H1 (cell line): ENCODE measurements around the gene GRK5. TPM values are rescaled to one million over a fixed set of nuclear protein-coding genes. Genes with fewer than 3 reads are reported as not detected.

Source experiments
- CTBP2 ChIP-seq: IDR thresholded peaks from 2 replicates; pipeline ENCODE4 v1.7.0; 2011; ENCODE audit warnings: borderline replicate concordance, mild to moderate bottlenecking, moderate library complexity, mixed read lengths, low read length; ENCODE audit not compliant: insufficient read depth, insufficient read length
- HDAC2 ChIP-seq, 2 experiments: fragments of 300-600 bp in 1 of 2; sonication (generic) in 1 of 2; IDR thresholded peaks; 2 replicates each; pipeline ENCODE4 v1.6.1; 2011 to 2012; ENCODE audit warnings: low read depth in 2 of 2, low read length in 2 of 2, mild to moderate bottlenecking in 2 of 2, moderate library complexity in 2 of 2, borderline replicate concordance in 1 of 2, inconsistent platforms in 1 of 2
- JUN ChIP-seq: IDR thresholded peaks from 2 replicates; pipeline ENCODE4 v1.6.1; 2011; ENCODE audit warnings: low read depth, mild to moderate bottlenecking, improper control_type of control experiment, low read length
- polyA plus RNA-seq, 7 experiments: library from polyadenylated mRNA; depleted of rRNA in 3 of 7; stranded (reverse) in 5 of 7; unstranded in 2 of 7; fragments of >200 nt in 5 of 7; fragments of 200-250 nt in 2 of 7; gene quantifications; 1 replicate in 5 of 7; 2 replicates in 1 of 7; 4 replicates in 1 of 7; pipeline versions ENCODE4 v1.2.1 to v1.2.3, GENCODE V29; 2011 to 2013; ENCODE audit warnings: missing spikeins in 2 of 7, mixed read lengths in 2 of 7
- total RNA-seq: library from RNA; stranded (reverse); fragmentation: NEBNext Ultra II Directional; extraction: Animal tissue kit (Norgen Biotek cat#: 25700); gene quantifications from 2 replicates; pipeline ENCODE4 v1.2.1, GENCODE V29; 2021
- TF ChIP-seq, protein P1 (sequence below): fragments of 300-600 bp; sonication (generic); IDR thresholded peaks from 2 replicates; pipeline ENCODE4 v1.7.1; 2012; ENCODE audit warnings: low read length, moderate library complexity, mild to moderate bottlenecking, inconsistent platforms; ENCODE audit not compliant: insufficient replicate concordance

Gene GRK5
- total and polyA plus RNA-seq, 2 of the 8 experiments (the other 6 are each of a cell fraction or from before 2014, with no cell fraction given) = 0.54 to 2.5 TPM

DNA sequence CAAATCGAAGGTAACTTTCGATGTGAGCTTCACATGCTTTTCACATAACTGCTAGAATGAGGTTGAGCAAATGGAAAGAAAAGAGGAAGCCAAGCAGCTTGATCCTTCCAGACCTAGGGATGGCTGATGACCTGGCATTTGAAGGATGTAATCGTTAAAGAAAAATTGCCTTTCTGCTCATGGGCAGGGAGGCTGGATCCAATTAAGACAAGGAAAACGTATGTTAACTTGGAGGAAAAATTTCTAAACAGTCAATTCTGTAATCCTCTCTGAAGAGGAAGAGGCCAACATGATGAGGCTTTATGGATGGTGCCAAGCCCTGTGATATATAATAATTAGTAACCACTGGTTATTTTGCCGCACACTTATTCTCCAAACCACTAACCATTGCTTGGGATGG lies 12.5 kb downstream of the GRK5 start (continued):
- TF ChIP-seq HDAC2 (IDR thresholded peaks at IDR 0.05; ENCODE audit: borderline replicate concordance in 1 of 2, low read depth in 2 of 2, low read length in 2 of 2) (no peak), CTBP2 (no peak), JUN (no peak)
- TF ChIP-seq, protein P1, sequence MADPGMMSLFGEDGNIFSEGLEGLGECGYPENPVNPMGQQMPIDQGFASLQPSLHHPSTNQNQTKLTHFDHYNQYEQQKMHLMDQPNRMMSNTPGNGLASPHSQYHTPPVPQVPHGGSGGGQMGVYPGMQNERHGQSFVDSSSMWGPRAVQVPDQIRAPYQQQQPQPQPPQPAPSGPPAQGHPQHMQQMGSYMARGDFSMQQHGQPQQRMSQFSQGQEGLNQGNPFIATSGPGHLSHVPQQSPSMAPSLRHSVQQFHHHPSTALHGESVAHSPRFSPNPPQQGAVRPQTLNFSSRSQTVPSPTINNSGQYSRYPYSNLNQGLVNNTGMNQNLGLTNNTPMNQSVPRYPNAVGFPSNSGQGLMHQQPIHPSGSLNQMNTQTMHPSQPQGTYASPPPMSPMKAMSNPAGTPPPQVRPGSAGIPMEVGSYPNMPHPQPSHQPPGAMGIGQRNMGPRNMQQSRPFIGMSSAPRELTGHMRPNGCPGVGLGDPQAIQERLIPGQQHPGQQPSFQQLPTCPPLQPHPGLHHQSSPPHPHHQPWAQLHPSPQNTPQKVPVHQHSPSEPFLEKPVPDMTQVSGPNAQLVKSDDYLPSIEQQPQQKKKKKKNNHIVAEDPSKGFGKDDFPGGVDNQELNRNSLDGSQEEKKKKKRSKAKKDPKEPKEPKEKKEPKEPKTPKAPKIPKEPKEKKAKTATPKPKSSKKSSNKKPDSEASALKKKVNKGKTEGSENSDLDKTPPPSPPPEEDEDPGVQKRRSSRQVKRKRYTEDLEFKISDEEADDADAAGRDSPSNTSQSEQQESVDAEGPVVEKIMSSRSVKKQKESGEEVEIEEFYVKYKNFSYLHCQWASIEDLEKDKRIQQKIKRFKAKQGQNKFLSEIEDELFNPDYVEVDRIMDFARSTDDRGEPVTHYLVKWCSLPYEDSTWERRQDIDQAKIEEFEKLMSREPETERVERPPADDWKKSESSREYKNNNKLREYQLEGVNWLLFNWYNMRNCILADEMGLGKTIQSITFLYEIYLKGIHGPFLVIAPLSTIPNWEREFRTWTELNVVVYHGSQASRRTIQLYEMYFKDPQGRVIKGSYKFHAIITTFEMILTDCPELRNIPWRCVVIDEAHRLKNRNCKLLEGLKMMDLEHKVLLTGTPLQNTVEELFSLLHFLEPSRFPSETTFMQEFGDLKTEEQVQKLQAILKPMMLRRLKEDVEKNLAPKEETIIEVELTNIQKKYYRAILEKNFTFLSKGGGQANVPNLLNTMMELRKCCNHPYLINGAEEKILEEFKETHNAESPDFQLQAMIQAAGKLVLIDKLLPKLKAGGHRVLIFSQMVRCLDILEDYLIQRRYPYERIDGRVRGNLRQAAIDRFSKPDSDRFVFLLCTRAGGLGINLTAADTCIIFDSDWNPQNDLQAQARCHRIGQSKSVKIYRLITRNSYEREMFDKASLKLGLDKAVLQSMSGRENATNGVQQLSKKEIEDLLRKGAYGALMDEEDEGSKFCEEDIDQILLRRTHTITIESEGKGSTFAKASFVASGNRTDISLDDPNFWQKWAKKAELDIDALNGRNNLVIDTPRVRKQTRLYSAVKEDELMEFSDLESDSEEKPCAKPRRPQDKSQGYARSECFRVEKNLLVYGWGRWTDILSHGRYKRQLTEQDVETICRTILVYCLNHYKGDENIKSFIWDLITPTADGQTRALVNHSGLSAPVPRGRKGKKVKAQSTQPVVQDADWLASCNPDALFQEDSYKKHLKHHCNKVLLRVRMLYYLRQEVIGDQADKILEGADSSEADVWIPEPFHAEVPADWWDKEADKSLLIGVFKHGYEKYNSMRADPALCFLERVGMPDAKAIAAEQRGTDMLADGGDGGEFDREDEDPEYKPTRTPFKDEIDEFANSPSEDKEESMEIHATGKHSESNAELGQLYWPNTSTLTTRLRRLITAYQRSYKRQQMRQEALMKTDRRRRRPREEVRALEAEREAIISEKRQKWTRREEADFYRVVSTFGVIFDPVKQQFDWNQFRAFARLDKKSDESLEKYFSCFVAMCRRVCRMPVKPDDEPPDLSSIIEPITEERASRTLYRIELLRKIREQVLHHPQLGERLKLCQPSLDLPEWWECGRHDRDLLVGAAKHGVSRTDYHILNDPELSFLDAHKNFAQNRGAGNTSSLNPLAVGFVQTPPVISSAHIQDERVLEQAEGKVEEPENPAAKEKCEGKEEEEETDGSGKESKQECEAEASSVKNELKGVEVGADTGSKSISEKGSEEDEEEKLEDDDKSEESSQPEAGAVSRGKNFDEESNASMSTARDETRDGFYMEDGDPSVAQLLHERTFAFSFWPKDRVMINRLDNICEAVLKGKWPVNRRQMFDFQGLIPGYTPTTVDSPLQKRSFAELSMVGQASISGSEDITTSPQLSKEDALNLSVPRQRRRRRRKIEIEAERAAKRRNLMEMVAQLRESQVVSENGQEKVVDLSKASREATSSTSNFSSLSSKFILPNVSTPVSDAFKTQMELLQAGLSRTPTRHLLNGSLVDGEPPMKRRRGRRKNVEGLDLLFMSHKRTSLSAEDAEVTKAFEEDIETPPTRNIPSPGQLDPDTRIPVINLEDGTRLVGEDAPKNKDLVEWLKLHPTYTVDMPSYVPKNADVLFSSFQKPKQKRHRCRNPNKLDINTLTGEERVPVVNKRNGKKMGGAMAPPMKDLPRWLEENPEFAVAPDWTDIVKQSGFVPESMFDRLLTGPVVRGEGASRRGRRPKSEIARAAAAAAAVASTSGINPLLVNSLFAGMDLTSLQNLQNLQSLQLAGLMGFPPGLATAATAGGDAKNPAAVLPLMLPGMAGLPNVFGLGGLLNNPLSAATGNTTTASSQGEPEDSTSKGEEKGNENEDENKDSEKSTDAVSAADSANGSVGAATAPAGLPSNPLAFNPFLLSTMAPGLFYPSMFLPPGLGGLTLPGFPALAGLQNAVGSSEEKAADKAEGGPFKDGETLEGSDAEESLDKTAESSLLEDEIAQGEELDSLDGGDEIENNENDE = no peak
